Measurements from ENCODE around the gene MLXIP.
"Not testable (repeated sequence)": the region's sequence is repeated elsewhere in the genome, so short reads cannot be mapped to it uniquely, and the experiment has no call there.

MLXIP gene

DNA sequence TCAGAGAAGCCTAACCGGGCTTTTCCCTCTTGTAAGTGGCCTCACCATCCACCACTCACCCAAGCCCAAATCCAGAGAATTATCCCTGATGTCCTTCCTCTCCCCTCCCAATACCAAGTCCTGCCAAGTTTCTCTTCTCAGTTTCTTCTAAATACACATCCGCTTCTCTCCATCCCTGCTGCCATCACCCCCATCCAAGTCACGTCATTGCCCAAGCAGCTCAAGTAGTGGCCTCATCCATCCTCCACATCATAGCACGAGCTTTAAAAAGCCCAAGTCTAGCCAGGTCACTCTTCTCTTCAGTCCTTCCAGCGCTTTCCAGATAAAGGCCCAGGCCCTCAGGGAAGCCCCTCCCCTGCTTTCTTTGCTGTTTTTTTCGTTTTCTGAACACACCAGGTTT, 70.1 kb downstream of the MLXIP start:
- DNase-seq (ENCODE audit: low read depth), result no peak

DNA sequence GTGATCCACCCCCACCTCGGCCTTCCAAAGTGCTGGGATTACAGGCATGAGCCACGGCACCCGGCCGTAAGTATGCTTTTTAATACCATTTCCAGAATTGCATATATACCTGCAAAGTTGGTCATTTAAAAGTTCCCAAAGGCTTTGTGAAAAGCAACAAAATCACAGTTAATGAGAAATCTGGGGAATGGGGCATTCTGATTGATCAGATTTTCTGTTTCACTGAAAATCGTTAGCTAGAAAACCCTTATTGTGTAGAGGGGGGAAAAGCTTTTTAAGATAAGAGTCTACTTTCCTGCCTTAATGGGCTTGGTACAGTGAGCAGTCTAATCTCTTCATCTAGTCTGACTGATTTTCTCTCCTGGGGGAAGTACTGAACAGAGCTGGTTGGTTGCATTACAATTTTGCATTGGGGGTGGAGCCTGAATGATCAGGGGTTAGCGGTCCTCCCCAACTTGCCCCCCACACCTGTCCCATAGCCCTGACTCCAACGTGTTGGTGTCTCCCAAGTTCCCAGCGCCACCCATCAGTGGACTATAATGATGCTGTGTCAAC, 71.6 kb downstream of the MLXIP start:
- no peak for DNase-seq (ENCODE audit: low read depth)

DNA sequence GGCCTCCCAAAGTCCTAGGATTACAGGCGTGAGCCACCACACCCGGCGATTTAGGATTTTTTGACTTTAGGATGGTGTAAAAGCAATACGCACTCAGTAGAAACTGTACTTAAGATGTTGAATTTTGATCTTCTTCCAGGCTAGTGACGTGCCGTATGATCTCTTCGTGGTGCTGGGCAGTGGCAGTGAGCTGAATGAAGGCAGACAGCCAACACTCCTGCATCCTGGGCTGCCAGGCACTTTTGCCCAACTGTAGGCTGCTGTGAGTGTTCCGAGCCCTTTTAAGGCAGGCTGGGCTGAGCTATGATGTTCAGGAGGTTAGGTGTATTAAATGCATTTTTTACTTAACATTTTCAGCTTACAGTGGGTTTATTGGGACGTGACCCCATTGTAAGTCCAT, 74.2 kb downstream of the MLXIP start:
- DNase-seq (ENCODE audit: low read depth), result no peak

DNA sequence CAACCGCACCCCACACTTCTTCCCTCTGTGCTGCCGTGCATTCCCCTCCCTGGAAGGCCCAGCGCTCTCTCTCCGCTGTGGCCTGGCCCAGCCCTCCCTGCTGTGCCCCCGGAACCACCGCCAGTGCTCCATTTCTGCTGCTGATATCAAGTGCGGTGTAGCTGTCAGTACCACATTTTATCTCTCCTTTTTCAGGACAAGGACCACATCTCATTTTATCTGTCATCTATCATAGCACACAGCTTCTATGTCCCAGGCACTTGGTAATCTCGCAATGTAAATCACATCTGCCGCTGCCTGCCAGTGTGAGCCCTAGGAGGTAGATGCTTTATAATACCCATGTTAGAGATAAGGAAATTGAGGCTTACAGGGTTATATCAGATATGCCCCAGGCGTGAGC, 77.1 kb downstream of the MLXIP start:
- DNase-seq (ENCODE audit: low read depth), result no peak

DNA sequence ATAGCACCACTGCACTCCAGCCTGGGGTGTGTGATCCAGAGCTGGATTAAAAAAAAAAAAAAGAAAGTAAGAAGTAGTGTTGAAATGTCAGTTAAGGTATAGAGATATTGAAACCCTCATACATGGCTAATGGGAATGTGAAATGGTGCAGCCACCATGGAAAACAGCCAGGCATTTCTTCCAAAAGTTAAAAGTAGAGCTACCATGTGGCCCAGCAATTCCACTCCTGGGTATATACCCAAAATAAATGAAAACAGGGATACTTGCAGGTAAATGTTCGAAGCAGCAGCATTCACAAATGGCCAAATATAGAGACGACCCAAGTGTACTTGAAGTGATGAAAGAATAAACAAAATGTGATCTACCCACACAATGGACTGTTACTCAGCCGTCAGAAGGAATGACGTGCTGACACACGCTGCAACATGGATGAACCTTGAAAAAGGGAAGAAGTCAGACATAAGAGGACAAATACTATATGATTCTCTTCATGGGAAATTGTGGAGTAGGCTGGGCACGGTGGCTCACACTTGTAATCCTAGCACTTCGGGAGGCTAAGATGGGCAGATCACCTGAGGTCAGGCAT, 80.2 kb downstream of the MLXIP start:
- no peak for DNase-seq (ENCODE audit: low read depth)

DNA sequence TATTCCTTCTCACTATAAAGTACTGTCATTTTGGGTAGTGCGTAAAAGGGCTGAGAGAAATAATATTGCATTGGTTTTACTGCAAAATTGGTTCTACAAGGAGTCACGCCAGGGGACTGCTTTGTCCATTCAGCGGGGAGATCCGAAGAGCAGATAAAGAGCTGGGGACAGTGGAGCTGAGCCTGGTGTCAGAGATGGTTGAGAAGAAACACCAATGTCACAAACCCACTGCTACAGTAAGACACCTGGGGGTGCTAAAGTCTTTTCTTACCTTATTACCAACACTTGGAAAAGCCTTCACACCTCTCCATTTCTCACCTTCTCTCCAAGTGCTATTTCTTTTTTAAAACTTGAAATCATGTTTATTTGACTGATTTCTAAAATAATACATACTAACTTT, 81.3 kb downstream of the MLXIP start:
- DNase-seq (ENCODE audit: low read depth), result no peak

DNA sequence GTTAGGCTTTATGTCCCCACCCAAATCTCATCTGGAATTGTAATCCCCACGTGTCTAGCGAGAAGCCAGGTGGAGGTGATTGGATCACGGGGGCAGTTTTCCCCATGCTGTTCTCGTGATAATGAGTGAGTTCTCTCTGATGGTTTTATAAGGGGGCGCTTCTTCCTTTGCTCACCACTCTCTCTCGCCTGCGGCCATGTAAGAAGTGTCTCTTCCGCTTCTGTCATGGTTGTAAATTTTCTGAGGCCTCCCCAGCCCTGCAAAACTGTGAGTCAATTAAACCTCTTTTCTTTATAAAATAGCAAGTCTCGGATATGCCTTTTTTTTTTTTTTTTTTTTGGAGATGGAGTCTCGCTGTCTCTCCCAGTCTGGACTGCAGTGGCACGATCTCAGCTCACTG, 82.2 kb downstream of the MLXIP start:
- DNase-seq (ENCODE audit: low read depth), result no peak

DNA sequence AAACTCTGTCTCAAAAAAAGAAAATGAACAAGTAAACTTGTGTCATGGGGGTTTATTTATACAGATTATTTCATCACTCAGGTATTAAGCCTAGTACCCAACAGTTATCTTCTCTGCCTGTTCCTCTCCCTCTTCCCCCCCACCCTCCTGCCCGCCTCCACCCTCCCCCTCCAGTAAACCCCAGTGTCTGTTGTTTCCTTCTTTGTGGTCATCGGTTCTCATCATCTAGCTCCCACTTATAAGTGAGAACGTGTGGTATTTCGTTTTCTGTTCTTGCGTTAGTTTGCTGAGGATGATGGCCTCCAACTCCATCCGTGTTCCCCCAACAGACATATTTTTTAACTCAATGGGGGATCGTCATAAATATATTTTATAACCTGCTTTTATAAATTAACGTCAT, 83.1 kb downstream of the MLXIP start:
- DNase-seq (ENCODE audit: low read depth), result no peak

DNA sequence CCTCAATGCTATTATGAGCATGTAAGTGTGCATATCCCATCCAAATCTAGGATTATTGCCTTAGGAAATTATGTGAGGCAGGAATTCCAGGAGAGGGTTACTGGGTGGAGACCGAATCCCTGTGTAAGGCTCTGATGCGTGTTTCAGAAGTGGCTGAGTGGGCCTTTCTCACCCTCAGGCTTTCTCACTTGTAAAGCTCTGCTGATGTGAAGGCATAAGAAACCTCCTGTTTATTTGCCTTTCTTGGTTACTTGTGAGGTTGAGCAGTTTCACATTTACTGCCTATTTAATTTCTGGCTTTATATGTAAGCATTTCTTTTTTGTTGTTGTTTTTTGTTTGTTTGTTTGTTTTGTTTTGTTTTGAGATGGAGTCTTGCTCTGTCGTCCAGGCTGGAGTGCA, 84.4 kb downstream of the MLXIP start:
- no peak for DNase-seq (ENCODE audit: low read depth)

DNA sequence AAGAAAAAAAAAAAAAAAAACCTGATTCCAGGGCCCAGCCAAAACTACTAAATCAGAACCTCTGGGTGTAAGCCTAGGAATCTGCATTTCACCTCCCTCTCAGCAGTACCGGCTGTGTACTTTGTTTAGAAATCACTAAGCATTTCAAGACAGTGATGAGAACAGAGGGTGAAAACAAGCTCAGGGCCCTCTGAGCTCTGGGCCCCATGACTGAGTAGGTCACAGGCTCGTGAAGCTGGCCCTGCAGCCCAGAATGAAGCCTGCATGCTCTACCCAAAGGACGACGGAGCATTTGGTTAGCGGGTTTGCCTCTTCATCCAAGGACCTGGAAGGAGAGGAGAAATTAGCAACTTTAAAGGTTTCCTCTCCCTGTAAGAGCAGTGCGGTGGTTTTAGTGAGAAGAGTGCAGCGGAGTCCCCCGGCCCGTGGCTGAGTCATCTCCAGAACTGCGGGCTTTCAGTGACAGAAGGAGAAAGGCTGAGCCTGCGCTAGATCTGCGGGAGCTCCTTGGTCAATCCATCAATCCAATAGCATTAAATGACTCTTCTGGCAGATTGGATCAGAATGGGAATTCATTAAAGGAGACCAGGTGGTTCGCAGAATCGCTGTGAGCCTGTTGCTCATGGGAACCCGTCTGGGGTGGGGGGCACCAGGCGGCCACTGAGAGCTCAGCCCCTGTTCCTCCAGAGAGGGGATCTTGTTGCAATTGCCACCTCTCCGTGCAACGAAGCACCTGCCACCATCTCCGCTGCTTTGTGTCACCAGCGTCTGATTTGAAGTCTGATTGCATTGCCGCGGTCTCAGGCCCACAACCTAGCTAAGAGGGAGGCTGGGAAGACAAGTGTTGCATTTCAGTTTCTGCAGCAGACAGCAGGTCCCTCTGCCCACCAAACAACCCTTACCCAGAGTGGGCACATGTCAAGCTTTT, 88.1 kb downstream of the MLXIP start:
- DNase-seq (ENCODE audit: low read depth), result peak; percentile 10

DNA sequence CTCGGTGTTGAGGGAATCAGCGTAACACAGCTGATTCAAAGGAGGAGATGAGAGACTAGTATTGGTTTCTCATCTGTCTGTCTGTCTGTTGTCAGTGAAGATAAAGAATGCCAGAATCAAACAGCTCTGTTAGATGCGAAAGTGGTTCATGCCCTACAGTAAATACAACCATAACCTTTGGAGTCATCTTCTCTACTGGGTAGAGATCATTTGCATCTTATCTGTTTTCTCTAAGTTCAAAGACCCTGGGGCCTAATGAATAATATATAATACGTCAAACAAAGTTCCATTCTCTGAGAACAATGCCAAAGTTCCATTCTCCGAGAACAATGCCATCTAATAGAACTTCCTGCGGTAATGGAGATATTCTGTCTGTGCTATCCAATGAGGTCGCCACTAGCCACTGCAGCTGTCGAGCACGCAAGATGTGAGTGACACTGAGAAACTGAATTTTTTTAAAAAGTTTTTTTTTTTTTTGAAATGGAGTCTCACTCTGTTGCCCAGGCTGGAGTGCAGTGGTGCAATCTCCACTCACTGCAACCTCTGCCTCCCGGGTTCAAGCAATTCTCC, 88.9 kb downstream of the MLXIP start:
- DNase-seq (ENCODE audit: low read depth), result no peak

DNA sequence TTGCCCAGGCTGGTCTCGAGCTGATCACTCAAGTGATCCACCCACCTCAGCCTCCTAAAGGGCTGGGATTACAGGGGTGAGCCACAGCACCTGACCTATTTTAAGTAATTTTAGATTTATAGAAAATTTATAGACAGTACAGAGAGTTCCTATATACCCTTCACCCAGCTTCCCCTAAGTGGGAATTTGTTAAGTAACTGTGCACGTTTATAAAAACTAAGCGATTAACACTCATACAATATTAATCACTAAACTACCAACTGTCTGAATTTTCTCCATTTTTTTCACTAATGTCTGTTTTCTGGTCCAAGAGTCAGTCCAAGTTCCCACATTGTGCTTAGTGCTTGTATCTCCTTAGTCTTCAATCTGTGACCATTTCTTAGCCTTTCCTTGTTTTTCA, 89.9 kb downstream of the MLXIP start:
- no peak for DNase-seq (ENCODE audit: low read depth)

DNA sequence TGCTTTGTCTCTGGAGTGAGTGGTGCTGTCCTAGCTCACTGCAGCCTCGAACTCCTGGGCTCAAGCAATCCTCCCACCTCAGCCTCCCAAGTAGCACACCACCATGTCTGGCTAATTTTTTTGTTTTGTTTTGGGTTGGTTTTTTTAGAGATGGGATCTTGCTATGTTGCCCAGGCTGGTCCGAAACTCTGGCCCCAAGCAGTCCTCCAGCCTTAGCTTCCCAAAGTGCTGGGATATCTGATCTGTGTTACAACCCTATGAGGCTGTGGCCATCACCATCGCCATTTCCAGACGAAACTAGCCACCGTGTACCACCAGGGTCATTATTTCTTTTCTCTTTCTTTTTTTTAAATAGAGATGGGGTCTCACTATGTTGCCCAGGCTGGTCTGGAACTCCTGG, 92.8 kb downstream of the MLXIP start:
- no peak for DNase-seq (ENCODE audit: low read depth)

DNA sequence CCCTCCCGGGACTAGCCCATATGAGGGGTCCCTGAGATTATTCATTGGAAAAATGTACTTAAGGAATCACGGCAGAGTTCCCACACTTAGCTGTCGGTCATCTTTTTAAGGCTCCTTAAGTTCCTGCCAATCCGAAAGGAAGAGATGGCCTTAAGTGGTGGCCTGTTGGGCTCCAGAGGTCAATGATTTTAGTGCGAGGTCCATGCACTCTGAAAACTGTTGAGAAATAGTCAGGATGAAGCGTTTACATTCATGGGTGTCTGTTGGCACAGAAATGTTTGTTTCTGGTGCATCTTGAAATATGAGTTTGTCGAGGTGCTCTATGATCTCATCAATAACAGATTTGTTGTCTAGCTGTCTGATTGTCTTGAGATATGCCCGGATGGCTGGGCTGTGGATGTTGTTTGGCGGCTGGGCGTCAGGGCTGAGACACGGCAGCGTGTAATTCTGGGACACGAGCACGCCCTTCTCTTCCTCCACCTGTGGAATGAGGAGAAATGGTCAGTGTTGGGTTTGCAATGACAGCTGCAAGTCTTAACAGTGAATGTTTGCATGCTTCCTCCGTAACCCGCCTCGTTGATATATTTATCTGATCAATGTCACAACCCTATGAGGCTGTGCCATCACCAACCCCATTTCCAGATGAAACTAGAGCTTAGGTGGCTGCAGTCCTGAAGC, 93.8 kb downstream of the MLXIP start:
- DNase-seq (ENCODE audit: low read depth), result no peak

DNA sequence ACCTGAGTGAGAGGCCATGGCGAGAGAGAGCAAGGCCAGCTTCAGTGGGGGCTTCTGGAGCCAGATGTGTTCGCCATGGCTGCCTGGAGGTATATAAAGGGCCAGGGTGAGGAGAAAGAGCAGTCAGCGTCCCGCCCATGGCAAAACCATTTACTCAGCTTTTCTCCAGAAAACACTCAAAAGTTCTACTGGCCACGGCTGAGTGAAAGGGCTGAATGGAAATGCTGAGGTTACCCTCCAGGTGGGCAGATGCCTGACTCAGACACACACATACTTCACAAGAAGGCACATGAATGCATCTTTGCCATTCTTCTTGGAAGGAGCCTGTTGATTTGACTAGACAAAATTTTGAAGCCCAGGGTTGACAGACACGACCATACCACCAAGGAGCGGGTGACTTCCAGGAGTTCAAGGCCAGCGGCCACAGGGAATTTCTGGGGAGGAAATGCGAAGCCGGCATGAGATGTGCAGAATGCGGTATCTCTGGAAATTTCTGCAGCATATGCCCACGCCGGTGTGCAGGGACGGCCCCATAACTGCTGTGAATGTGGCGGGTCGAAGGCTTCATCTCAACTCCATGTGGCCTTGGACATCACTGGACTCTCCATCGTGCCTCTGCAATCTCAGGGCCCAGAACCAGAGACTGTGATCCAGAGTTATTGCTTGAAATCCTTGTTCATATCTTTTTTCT, 95.7 kb downstream of the MLXIP start, which contains the start of gene IL31:
Gene IL31 (minus strand): TSS at position 67 of the 691 bp plus-strand sequence. CDS start 49 bp downstream, at position 18.
- DNase-seq (ENCODE audit: low read depth), result no peak

DNA sequence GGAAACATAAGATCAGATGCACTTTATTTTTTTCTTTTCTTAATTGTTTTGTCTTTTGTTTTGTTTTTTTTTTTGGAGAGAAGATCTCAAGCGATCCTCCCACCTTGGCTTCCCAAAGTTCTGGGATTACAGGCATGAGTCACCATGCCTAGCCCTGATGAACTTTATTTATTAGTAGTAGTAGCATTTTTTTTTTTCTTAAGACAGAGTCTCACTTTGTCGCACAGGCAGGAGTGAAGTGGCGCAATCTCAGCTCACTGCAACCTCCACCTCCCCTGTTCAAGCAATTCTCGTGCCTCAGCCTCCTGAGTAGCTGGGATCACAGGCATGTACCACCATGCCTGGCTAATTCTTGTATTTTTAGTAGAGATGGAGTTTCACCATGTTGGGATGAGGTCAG, 97.9 kb downstream of the MLXIP start:
- DNase-seq (ENCODE audit: low read depth), result not testable (repeated sequence)

DNA sequence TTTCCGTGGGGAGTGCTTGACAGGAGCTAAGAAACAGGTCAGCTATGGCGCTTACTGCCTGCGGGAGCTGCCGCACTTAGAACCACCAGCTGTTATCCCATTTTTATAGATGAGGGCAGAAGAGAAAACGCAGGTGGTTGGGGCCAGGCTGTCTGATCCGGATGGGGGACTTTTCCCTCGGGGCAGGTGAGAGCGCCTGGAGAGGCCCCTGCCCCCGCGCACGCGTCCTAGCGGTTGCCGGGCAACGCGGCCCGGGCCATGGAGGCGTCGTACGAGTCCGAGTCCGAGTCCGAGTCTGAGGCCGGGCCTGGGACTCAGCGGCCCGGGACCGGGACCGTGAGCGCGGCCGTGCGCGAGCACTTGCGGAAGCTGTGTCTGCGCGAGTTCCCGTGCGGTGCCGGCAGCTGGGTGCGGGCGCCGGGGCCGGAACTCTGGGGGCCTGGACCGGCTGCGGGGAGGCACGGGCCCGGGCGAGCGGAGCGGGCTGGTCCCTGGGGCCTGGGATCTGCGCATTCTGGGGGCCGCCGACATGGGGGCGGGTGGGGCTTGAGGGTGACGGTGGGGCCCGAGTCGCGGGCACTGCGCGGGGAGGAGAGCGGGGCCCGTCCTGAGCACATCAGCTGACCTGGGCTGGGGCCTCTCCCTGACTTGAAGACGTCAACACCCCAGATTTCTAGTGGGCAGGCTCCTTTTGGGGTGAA, 104.5 kb downstream of the MLXIP start, which contains the start of gene LRRC43:
Gene LRRC43 (plus strand): TSS at position 237 of the 701 bp plus-strand sequence. CDS start 22 bp downstream, at position 259.
- no peak for DNase-seq (ENCODE audit: low read depth)

DNA sequence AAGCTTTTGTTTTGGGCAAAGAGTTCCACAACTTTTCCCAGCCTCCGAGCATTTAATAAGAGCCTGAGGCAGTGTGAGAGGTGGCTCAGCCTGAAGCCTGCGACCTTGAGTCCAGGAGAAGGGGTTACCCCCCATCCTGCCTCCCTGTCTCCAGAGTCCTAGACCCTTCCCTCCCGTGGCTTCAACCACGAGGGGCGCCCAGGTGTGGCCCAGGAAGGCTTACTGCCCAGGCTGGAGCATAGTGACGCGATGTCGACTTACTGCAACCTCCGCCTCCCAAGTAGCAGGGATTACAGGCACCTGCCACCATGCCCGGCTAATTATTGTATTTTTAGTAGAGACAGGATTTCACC, 105.0 kb downstream of the MLXIP start:
- no peak for DNase-seq (ENCODE audit: low read depth)

DNA sequence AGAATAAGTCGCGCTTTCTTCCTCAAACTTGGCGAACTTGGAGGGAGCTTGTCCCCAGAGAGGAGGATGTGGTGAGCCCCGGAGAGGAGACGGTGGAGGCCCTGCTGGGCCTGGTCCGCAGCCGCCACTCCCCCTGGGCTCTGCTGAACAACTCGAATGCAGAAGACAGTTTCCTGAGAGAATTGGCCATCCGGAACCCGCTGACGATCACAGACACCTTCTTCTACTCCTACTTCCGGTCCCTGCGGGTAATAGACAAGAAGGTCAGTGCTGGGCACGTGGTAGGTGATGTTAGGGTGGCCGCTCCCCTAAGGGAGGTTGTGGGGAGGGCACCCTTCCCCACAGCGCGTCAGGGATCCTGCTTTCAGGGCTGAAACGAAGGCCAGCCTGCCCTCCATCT, 106.0 kb downstream of the MLXIP start:
- DNase-seq (ENCODE audit: low read depth), result no peak

DNA sequence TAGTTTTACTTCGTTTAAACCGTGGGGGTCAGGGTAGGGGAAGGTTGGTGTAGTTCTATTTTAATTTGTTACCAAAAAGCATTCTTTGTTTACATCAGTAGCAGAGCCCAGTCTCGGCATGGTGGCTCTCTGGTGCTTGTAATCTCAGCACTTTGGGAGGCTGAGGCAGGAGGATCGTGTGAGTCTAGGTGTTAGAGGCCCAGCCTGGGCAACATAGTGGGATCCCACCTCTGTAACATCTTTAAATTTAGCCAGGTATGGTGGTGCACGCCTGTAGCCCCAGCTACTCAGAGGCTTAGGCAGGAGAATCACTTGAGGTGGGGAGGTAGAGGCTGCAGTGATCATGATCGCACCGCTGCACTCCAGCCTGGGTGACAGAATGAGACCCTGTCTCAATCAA, 106.5 kb downstream of the MLXIP start:
- no peak for DNase-seq (ENCODE audit: low read depth)

DNA sequence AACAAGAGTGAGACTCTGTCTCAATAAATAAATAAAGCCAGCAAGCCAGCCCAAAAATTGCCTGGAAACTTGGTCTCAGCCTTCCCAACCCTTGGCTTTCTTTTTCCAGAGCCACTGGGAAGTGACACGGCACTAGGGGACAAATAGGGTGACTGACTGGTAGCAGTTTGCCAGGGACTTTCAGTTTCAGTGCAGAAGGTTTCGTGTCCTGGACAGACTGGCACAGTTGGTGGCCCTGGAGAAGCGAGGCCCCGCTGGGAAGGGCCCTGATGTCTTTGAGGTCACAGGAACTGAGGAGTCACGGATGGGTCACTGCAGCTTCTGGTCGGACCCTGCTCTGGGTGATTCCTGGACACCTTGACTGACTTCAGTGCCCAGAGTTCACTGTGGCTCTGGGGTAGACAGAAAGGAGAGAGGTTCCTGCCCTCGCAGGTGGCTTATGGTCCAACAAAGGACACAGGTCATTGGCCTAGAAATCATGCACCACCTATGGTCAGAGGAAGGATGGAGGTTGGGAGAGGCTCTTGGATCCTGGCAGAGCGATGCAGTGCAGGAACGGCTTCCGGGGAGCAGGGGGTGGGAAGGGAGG, 107.0 kb downstream of the MLXIP start:
- no peak for DNase-seq (ENCODE audit: low read depth)

Data from activated T-helper 9 cell treated with anti-CD3 and anti-CD28 coated beads, Interleukin-2, amount 50 U/mL, for 16 hours (primary cell).